ENCODE results near the gene RGS8.

RGS8 gene

GRCh38 chr1:182671750-182672486 is 12.5 kb downstream of the RGS8 start:
- DNase-seq (ENCODE audit: low spot score): no peak

GRCh38 chr1:182670032-182670749 is 14.2 kb downstream of the RGS8 start:
- DNase-seq (ENCODE audit: low spot score): no peak

- DNase-seq (ENCODE audit: low spot score): no peak
Measured at GRCh38 chr1:182669266-182669665, 15.1 kb downstream of the RGS8 start.

- DNase-seq (ENCODE audit: low spot score): no peak
Measured at GRCh38 chr1:182668521-182669054, 15.8 kb downstream of the RGS8 start.

- no peak for DNase-seq (ENCODE audit: low spot score)
Measured at GRCh38 chr1:182667848-182668505, 16.4 kb downstream of the RGS8 start.

- DNase-seq (ENCODE audit: low spot score): no peak
Measured at GRCh38 chr1:182666706-182667105, 17.7 kb downstream of the RGS8 start.

GRCh38 chr1:182664296-182664695 is 20.1 kb downstream of the RGS8 start:
- no peak for DNase-seq (ENCODE audit: low spot score)

GRCh38 chr1:182662956-182663355 is 21.4 kb downstream of the RGS8 start:
- no peak for DNase-seq (ENCODE audit: low spot score)

- no peak for DNase-seq (ENCODE audit: low spot score)
Measured at GRCh38 chr1:182662121-182662890, 22.1 kb downstream of the RGS8 start.

GRCh38 chr1:182658055-182658454 is 26.3 kb downstream of the RGS8 start:
- no peak for DNase-seq (ENCODE audit: low spot score)

- DNase-seq (ENCODE audit: low spot score): no peak
Measured at GRCh38 chr1:182656842-182657397, 27.5 kb downstream of the RGS8 start.

GRCh38 chr1:182653986-182654385 is 30.4 kb downstream of the RGS8 start:
- DNase-seq (ENCODE audit: low spot score): no peak

GRCh38 chr1:182652933-182653332 is 31.5 kb downstream of the RGS8 start:
- DNase-seq (ENCODE audit: low spot score): no peak

- DNase-seq (ENCODE audit: low spot score): no peak
Measured at GRCh38 chr1:182651339-182651724, 33.1 kb downstream of the RGS8 start.

- DNase-seq (ENCODE audit: low spot score): no peak
Measured at GRCh38 chr1:182650678-182651338, 33.6 kb downstream of the RGS8 start.

- DNase-seq (ENCODE audit: low spot score): no peak
Measured at GRCh38 chr1:182649041-182649440, 35.3 kb downstream of the RGS8 start.

GRCh38 chr1:182646739-182647138 is 37.6 kb downstream of the RGS8 start:
- DNase-seq (ENCODE audit: low spot score): no peak

- no peak for DNase-seq (ENCODE audit: low spot score)
Measured at GRCh38 chr1:182644886-182645285, 39.5 kb downstream of the RGS8 start.

- DNase-seq (ENCODE audit: low spot score): no peak
Measured at GRCh38 chr1:182643699-182644098, 40.7 kb downstream of the RGS8 start.

GRCh38 chr1:182642461-182642860 is 41.9 kb downstream of the RGS8 start:
- DNase-seq (ENCODE audit: low spot score): no peak

GRCh38 chr1:182641561-182641960 is 42.8 kb downstream of the RGS8 start:
- no peak for DNase-seq (ENCODE audit: low spot score)

All from HuH-7 (cell line).